GM12878 (cell line): ENCODE results near the gene LDB3.

Experiments used
- TAF1 ChIP-seq: IDR thresholded peaks from 2 replicates; pipeline ENCODE4 v1.6.1; 2011; ENCODE audit warnings: mild to moderate bottlenecking, low read depth, low read length, borderline replicate concordance
- TF ChIP-seq, protein P1 (sequence below): IDR thresholded peaks from 2 replicates; pipeline ENCODE4 v1.6.1; 2012; ENCODE audit warnings: mild to moderate bottlenecking, low read depth, low read length

DNA sequence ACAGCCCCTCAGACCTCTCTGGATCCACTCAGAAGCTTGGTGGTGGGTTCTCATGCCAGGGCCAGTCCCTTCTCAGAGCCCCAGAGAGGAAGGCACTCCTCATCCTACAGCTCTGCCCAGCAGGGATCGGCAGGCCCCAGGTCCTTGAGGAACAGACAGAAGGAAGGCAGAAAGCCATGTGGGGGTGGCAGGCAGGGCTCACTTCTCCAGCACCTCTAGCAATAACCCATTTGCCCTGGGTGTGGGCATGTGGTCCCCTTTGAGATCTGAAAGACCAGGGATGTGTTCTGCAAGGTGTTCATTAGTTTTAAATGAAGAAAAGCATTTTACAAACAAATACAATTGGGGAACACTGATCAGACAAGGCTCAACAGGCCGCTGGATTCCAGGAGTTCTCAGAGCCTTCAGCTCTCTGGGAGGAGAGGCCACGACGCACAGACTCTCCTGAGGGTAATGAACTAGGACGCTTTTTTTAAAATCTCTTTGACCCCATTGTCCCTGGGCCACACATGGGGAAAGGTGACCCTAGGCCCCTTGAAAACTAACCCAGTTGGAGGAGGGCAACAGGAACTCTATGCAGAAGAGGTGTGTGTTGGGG is 40.6 kb downstream of the LDB3 start:
- no peak for TF ChIP-seq TAF1
- TF ChIP-seq, protein P1, sequence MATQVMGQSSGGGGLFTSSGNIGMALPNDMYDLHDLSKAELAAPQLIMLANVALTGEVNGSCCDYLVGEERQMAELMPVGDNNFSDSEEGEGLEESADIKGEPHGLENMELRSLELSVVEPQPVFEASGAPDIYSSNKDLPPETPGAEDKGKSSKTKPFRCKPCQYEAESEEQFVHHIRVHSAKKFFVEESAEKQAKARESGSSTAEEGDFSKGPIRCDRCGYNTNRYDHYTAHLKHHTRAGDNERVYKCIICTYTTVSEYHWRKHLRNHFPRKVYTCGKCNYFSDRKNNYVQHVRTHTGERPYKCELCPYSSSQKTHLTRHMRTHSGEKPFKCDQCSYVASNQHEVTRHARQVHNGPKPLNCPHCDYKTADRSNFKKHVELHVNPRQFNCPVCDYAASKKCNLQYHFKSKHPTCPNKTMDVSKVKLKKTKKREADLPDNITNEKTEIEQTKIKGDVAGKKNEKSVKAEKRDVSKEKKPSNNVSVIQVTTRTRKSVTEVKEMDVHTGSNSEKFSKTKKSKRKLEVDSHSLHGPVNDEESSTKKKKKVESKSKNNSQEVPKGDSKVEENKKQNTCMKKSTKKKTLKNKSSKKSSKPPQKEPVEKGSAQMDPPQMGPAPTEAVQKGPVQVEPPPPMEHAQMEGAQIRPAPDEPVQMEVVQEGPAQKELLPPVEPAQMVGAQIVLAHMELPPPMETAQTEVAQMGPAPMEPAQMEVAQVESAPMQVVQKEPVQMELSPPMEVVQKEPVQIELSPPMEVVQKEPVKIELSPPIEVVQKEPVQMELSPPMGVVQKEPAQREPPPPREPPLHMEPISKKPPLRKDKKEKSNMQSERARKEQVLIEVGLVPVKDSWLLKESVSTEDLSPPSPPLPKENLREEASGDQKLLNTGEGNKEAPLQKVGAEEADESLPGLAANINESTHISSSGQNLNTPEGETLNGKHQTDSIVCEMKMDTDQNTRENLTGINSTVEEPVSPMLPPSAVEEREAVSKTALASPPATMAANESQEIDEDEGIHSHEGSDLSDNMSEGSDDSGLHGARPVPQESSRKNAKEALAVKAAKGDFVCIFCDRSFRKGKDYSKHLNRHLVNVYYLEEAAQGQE: no peak
